HG02885 (cell line): Measurements from ENCODE around the gene NOC2L.

Experiments used
- ATAC-seq: cut with Tn5 transposase; IDR thresholded peaks from one replicate; pipeline ENCODE4 v1.9.1; 2021; ENCODE audit warnings: mild to moderate bottlenecking; ENCODE audit not compliant: unreplicated experiment, poor library complexity

The NOC2L gene

DNA sequence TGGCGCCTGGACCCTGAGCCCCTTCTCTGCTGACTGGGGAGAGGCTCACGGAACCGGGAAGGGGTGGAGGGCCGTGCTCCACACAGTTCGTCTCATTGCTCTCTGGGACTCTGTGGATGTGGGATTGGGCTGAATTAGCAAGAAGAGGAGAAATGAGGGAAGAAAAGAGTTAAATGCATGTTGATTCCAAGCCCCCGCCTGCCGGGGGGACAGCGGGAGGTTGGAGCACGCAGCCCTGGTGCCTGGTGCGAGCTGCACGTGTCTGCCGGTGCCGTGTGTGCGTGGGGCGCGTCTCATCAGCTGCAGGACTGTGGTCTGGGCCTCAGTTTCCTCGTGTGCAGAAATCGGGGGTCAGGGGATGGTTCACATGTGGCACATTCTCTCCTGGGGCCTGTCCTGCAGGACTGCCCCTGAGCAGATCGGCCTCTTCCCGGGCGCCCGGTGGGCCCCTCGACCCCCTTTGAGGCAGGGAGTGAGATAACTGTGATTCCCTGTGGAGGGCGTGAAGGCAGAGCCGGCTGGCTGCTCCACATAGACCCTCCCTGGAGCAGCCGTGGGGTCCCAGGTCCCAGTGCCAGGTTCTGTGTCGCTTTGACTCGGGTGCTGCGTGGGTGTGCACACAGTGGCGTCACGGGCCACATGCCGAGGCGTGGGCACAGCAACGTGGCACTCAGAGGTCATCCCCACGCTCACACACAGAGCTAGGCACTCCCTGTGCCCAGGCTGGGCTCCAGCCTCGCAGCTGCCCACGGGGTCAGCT is 23.9 kb downstream of the NOC2L start:
- no peak for ATAC-seq

DNA sequence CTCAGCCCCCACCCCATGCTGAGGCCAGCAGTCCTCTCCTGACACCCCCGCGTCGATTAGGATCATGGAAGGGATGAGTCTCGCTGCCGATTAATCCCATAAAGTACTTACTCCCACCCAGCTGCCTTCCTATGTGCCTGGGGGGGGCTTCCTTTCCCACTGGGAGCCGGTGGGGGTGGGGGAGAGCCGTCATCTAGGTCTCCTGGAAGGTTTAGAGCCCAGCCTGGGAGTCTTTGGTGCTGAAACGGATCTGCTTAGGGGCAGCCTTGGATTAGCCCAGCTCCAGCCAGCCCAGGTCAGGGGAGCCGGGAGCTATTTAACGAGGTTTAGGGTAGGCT is 25.5 kb downstream of the NOC2L start:
- ATAC-seq = no peak

GRCh38 chr1:932776-933602 is 26.1 kb downstream of the NOC2L start:
- ATAC-seq = no peak

- no peak for ATAC-seq
Observed at GRCh38 chr1:932173-932510, 26.9 kb downstream of the NOC2L start.

- no peak for ATAC-seq
Observed at GRCh38 chr1:931380-932172, 27.5 kb downstream of the NOC2L start.

DNA sequence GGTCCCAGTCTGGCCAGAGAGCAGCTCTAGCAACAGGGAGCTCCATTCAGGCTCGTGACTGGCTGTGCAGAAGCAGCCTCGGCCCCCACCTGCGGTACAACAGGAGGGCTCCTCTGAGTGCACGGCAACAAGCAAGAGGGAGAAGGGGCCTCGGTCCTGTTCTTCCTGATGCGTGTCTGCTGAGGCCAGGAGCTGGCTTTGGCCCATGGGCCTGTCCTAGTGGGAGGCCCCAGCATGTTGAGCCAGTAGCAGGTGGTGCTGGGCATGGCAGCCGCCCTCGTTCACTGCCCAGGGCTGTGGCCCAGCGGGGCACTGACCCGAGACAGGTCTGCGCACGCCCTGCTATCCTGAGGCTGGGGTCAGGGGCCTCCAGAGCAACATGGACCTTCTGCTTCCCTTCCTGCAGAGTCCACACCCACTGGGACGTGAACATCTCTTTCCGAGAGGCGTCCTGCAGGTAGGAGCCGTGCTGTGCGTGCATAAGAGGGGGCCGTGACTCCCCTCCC is 28.4 kb downstream of the NOC2L start:
- no peak for ATAC-seq

GRCh38 chr1:929712-930632 is 29.1 kb downstream of the NOC2L start:
- ATAC-seq = no peak

DNA sequence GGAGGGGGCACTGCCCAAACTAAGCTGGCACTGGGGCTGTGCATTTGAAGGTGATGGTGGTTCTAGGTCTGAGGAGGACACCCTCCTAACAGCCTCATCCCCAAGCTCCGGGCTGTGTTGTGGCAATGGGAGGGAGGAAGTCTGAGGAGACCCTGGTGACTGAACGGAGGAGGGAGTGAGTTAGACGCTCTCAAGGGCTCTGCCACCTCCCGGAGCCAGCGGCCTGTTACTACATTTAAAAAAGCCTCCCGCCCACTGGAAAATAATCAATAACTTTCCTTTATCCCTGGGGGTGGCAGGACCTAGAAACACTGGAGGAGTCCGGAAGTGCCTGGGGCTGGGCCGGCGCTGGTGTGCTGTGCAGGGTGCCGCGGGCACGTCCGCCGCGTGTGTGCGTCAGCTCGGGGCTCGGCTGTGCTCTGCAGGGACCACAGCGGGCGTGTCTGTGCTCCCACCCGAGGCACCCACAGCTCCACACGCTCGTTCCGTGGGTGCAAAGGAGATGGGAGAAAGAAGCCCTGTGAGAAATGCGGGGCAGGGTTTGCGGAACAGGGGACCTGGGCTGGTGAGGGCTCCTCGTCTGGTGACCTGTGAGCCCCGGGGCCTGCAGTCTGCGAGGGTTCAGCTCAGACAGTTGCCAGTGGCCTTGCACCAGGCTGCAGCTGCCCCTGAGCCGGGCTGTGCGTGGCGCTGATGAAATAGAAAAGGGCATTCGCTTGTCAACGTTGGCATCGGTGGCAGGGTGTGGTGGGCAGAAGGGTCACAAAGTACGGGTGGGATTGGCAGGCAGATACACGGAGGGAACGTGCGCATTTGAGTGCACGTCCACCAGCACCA is 30.0 kb downstream of the NOC2L start:
- no peak for ATAC-seq

DNA sequence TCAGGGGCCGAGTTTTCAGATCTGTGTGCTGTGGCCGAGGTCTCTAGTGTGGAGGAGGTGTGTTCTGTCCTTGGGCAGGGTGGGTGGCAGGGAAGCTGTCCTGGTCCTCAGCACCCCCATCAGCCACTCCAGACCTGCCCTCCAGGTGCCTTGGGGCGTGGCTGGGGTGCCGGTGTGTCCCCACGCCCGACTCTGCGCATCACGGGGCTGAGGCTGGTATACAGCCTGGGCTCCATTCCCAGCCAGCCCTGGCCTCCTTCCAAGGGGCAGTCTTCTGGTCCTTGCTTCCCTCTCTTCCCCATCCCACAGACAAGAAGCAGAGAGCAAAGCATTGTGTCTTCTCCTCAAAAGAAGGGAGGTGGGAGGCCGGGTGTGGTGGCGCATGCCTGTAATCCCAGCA is 31.3 kb downstream of the NOC2L start:
- no peak for ATAC-seq

DNA sequence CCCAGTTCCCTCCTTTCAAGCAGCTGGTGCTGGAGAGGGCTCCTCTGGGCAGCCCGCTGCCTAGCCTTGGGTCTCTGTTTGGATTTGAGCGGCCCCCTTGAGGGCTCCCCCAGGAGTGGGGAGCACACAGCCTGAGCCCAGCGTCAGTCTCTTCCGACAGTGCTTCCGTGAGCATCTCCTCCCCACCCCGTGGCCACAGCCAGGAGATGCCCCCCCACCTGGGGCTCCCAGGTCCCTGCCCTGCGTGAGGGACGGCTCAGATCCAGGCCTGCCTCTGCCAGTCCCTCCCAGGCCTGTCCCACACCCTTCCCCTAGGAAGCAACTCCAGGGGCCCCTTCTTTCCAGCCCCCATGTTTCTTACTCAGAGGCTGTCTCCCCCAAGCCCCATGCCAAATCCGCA is 31.8 kb downstream of the NOC2L start:
- no peak for ATAC-seq

- ATAC-seq = no peak
Observed at GRCh38 chr1:925561-926421, 33.3 kb downstream of the NOC2L start.

DNA sequence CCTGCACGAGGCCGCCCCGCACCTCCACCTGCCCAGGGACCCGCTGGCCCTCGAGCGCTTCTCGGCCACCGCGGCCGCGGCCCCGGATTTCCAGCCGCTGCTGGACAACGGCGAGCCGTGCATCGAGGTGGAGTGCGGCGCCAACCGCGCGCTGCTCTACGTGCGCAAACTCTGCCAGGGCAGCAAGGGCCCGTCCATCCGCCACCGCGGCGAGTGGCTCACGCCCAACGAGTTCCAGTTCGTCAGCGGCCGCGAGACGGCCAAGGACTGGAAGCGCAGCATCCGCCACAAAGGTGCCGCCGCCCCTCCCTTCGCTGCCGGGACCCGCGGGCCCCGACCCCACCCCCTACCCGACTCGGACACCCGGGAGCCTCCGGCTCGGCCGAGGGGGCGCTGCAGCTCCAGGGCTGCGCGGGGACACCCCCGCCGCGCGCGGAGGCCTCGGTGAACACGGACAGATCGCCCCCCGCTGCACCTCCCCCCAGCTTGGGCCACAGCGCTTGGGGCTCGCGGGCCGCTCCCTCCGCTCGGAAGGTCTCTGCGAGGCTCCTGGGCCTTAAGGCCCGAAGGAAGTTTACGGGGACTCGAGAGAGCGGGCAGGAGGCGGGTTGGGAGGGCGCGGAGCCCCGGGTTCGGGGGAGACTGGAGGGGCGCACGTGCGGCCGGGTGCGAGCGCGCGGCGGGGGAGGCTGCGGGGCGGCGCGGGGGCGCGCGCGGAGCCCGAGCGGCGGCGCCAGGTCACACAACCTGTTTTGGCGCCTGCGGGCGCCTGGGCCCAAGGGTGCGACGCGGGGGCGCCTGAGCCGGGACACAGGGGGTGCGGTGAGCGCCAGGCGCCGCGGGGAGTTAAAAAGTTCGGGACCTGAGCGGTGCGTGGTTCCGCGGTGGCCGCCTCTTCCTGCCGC is 34.1 kb downstream of the NOC2L start:
- ATAC-seq = no peak

DNA sequence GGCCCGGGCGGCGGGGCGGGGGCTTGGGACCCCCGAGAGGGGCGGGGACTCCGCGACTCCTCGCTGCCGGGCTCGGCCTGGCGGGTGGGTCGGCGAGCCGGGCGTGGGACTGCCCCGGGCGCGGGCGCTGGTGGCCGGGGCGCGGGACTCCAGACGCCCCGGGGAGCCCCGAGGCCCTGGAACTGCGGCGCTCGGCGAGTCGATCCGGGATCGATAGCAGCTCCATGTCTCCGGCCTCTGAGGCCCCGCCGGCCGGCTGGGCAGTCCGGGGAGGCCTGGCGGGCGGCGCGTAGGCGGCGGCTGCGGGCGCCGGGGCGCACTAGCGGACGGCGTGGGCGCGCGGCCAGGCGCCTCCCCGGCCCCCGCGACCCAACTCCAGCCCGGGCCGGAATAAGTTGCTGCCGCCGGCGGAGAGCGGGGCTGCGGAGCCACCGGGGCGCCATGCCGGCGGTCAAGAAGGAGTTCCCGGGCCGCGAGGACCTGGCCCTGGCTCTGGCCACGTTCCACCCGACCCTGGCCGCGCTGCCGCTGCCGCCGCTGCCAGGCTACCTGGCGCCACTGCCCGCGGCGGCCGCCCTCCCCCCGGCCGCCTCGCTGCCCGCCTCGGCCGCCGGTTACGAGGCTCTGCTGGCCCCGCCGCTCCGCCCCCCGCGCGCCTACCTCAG is 34.9 kb downstream of the NOC2L start:
- no peak for ATAC-seq

DNA sequence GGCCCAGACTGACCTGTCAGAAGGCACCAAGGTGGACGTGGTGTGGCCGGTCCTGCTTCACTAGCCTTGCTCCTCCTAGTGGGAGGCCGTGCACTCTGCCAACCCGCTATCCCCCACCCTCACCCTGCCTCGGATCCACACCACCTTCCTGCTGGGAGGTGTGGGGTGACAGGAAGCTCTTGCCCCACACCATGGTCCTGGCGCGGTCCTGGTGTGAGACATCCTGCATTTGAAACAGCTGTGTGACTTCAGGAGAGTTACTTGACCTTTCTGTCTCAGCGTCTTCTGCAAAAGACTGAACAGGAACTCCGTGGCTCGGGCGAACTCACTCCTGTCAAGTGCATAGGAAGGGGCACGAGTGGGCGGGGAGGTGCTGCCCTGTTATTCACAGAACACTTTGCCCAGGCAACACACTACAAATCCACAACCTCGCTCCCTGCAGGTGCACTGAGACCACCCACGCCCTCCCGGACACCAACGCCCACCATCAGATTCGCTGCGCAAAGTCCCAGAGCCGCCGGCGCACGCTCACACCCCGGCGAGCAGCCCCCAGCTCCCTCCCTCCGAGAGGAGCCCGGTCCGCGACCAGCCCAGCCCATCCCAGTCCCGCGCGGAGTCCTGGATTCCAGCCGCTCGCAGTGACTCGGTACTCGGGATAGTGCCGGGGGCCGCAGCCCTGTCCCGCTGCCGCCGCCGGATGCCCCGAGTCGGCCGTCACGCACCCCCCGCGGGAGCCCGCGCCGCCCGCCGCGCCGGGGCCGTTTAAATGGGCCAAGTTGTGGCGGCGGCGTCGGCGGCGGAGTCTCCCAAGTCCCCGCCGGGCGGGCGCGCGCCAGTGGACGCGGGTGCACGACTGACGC is 35.7 kb downstream of the NOC2L start, which contains the start of gene SAMD11:
TSS of gene SAMD11 (plus strand) at position 793 of the 860 bp plus-strand sequence. CDS start 509 bp downstream, outside the sequence.
- no peak for ATAC-seq

DNA sequence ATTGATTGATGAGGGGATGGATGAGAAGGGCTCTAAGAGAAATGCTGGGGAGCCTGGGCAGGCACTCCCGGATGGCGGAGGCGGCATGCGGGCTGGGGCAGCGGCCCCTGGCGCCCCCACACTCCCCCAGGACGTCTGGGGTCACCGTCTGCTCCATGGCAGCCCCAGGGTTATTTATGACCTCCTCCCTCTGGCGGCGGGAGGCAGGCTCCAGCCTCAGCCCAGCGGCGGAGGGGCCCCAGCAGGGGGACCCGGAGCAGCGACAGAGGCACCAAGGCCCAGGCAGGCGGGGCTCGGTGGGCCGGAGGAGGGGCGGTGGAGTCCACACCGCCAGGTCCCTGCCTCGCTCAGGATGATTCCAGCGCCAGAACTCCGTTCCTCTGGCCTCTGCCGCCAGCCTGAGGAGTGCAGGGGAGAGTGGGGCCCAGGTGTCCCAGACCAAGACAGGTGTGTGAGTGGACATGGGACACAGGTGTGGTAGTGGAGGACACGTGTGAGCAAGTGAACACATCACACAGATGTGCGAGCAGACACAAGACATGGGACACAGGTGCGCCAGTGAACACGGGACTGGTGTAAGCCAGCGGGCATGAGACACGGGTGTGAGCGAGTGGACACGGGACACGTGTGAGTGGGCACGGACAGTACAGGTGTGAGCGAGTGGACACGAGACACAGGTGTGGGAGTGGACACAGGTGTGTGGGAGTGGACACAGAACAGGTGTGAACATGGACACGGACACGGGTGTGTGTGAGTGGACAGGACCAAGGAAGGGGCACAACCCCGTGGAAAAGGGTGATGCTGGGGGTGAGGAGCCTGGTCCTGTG is 37.8 kb downstream of the NOC2L start:
- no peak for ATAC-seq
